ENCODE results near the gene RNF169. TPM values are rescaled to one million over a fixed set of nuclear protein-coding genes. Genes with fewer than 3 reads are reported as not detected.

RNF169 gene
- polyA plus RNA-seq, 1 donor: 15.5 TPM

DNA sequence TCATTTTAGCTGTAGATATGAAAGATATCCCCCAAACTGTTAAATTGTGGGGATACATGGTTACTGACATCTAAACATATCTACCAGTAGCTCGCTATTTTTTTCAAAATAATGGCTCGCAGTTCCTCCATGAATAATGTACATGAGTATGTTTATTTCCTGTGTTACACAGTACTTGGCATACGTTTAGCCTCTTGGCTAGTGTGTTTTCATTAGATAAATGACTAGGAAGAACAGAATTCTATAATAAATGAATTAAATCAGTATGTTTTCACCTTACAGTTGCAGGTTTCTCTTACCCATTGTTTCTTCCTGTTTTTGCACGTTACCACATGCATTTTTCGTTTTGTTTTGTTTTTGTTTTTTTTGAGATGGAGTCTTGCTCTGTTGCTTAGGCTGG, 21.8 kb downstream of the RNF169 start:
- DNase-seq: no peak

DNA sequence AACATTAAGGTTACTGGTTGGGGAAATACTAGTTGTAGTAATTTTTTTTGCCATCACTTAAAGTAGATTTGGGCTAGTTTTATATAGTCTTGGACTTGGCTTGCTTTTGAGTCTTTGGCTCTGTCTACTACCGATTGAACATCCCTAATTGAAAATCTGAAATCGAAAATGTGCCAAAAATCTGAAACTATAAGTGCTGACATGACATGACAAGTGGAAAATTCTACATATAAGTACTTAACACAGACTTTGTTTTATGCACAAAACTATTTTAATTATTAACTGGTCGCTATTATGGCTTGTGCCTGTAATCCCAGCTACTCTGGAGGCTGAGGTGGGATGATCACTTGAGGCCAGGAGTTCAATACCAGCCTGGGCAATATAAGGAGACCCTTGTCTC, 22.5 kb downstream of the RNF169 start:
- DNase-seq: no peak

DNA sequence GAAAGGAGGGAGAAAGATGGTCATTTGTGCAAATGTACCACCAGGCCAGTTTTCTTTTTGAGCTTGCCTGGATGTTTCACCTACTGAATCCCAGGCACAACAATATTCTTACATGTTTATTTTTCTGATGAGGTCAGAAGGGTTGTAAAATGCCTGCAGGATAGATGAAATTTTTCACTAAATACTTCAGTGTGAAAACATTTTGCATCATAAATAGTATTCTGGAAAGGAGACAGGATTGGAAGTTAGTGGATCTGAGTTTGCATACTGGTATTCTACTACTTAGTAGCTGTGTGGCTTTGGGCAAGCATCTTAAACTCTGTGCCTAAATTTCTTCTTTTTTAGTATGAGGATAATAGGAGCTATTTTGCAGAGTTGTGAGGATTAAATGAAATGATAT, 24.8 kb downstream of the RNF169 start:
- DNase-seq: no peak

DNA sequence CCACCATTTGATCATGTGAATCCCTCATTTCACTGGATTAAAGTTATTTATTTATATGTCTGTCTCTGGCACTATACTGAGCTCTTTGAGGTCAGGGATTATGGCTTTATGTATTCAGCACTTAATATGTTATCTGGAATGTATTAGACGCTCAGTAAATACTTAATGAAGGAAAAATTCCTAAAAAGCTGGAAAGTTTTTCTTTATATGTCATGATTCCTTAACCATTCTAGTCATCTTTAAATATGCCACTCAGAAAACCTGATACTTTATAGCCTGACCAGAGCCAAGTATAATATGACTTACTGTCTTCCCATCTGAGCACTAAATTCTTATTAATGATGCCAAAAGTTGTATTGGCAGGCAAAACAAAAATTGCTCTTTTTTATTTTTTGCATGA, 27.1 kb downstream of the RNF169 start:
- no peak for DNase-seq

DNA sequence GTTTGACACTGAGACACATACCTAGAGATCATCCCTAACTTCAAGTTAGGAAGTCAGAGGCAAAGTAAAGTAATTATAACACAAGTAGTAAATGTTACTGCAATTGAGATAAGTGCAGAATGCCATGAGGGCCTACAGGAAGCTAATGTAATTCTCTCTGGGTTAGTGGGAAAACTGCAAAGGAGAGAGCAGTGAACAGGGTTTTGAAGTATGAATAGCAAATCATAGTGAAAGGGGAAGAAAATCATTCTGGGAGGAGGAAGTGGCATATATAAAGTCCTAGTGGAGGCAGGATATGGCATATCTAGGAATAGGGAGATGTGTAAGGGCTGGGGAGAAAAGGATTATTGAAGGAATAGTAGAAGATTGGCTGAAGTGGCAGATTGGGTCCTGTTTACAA, 27.9 kb downstream of the RNF169 start:
- DNase-seq: no peak

DNA sequence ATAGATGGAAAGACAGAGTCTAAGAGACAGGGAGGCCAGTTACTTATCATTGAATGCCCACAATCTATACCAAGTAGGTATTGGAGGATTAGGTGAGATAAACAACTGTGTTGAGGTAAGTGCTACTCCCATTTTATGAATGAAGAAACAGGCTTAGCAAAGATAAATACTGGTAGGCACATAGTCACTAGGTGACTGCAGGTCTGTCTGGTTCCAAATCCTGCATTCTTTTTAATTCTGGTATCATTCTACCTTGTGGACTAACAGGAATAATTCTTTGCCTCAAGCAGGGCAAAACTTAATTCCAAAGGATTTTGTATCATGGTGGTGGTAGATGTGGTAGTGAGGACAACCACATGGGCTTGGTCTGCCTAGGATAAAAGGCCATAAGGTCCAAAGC, 28.4 kb downstream of the RNF169 start:
- no peak for DNase-seq

DNA sequence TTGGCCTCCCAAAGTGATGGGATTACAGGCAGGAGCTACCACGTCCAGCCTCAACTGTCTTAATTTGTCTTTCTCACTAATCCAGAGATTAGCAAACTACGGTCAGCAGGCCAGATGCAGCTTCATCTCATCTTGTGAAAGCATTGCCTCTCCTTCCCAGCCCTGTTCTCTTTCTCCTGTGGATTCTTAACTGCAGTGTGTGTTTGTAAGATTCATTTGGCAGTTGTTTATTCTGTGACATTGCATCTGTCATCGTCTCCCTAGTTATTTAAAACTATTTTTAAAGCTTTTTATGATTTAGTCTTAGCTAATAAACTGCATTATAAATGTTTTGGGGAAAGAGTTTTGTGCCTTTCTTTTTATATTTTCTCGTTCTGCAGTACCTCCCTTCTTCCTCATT, 29.2 kb downstream of the RNF169 start:
- DNase-seq: no peak

DNA sequence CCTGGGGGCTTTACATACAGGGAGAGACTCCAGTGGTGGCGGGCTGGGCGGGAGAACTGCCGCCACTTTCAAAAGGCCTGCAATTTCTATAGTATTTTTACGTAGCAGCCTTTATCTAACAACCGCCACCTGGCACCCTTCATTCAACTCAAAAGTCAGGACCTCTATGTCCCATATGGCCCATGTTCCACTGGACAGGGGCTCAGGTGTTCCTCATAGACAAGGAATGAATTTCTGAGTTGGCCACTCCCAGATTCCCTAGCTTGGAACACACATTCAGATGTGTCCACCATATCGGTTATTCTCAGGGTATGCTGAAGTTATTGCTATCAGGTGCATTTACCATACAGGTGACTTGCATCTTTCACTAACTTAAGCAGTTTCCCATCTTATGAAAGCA, 29.9 kb downstream of the RNF169 start:
- DNase-seq: no peak

DNA sequence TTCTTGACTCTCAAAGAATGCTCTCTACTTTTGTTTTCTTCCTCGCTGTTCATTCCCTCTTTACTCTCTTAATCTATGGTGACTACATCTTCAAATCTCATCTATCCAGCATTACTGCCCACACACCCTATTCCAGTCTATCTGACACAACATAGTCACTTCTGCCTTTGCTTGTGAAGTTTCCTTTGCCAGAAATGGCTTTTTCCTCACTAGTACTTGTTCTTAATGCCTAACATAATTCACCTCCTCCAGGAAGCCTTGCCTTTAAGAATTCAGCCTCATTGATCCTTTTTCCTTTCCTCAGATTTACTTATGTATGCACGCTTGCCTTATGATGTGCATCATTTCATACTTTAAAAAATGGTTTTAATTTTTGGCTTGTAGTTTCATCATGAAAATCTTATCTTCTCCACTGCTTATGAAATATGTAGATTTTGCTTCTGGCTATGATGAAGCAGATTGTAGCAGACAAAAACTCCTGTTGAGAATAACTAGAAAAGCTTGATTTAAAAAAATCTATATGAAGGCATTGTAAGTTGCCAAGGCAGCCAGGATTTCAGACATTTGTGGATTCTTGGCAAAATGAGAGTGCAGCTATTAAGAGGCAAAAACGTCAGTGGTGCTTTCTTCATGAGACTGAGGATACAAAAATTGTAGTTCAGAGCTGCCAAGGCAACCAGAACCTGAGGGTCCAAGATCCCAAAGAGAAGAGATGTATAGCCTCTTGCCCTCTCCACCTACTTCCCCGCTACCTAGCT, 31.8 kb downstream of the RNF169 start:
- no peak for DNase-seq

DNA sequence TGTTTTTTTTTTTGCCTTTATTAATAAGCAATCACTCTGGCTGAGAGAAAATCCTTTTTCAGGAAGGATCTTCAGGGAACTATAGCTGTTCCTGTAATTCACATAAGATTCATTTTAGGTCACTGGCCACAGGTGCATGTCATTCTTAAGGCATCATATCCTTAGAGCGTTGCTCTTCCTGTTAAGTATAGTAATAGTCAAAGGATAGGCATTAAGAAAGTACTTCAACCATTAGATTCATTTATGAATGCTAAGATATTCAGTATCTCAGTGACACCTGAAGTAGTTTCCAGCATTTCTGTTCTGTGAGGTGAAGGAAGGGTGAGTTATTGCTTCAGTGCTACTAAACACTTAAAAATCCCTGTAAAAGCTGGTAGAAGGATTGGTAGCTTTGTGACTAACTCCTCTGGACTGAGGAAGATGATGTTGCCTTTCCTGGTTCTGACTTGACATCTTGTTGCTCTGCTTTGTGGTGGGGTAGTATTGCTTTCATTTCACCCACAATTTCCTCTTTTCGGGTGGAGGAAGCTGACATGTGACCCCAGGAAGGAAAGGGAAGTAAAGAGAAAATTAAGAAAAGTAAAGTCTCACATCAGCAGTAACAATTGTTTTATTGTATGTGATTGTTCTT, 34.7 kb downstream of the RNF169 start:
- peak; percentile 8 for DNase-seq

DNA sequence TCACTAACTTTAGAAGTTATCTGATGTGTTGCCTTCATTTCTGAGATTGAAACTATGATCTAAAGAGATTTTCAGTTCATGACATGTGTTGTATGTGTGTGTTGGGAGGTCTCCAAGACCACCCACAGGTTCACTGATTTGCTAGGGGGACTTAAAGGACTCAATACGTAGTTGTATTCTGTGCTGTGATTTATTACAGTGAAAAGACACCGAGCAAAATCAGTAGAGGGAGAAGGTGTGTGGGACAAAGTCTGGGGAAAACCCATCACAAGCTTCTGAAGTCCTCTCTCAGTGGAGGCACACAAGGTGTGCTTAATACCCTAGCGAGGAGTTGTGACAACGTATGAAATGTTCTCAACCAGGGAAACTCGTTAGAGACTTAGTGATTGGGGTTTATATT, 35.6 kb downstream of the RNF169 start:
- DNase-seq: no peak

DNA sequence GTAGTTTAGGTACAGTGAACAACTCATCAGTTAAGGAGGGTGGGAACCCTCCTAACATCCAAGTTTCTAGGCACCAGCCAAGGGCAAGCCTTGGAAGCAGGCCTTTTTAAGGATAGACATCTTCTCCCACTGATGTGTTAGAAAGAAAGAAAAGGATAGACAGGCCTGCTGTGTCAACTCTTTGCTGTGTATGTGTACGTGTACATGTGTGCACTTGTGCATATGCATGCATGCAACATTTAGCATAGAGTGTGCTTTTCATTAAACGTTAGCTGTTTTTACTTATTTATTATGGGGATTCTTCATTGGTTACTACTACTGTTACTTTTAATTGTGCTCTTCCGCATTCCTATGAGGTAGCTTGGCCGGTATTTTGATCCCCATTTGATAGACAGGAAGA, 36.1 kb downstream of the RNF169 start:
- no peak for DNase-seq

DNA sequence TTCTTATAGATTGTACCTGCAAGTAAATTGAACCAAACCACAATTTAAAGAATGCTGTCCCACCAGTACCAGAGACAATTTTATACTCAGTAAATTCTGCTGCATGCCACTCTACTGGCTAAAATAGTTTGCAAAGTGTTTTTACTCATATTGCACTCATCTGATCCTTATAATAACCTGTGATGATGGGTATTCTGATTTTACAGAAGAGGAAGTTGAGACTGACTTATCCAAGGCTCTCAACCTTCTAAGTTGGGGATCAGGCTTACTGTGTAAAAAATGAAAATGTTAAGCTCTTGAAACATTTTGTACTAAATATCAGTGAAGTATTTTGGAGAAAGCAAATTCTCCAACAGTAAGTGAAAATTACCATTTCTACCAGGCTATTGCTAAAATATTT, 37.9 kb downstream of the RNF169 start:
- DNase-seq: no peak

DNA sequence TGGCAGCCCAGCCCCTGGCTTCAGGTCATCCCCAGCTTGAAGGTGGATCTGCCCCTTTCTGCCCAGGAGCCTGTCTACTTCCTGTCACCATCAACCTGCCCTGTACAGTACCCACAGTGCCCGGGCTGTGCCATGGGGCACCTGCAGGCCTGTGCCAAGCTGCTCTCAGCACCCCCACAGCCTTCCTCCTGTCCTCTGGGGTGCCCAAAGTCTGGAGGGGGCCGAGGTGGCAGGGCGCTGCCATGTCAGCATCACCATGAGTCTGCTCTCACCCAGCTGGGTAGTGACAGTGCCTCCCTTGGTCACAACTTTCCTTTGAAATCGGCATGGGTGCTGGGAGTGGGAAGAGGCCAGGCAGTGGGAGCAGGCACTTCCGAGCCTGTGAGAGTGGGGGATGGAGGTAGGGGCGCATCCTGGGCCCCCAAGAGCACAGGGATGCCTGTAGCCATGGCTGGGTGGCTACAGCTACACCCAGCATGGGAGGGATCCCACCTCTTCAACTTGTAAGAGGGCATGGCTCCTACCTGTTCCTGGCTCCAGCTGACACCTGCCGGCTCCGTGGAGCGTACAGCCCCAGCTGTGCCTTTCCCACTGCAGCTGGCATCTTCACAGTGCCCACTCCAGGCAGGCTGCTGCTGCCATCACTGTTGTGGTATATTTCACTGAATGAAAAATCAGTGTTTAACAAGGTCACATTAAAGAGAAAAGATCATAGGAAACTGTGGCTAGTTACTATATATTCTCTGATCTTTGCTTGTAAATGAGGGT, 42.9 kb downstream of the RNF169 start:
- DNase-seq: no peak

DNA sequence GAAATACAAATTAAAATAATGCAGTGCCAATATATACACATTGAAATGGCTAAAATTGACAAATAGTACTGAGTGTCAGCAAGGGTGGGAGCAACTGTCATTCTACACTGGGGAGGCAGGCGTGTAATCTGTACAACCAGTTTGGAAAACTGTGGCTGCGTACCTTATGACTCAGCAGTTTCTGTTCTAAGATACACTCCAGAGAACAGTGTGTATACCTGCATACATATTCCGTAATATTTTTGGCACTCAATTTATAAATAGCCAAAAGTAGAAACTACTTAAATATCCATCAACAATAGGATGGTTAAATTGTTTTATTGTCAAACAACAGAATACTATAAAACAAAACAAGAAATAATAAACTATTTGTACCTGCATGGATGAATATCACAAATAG, 57.6 kb downstream of the RNF169 start:
- no peak for DNase-seq

DNA sequence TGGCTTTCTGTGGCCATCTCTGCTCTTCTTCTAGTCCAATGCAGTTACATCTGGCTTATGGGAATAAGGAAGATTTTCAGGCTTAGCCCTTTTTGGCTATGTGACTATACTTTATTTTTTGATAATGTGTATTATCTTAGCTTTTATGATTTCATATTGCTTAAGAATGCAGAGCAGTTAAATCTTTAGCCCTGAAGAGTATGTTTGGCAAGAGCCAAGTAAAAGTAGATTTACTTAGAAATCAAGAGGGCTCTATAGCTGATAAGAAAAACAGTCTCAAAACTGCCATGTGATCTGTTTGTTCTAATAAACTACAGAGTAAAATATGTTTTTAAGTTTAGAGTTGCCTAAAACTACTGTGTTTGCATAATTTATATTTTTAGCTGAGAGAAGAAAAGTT, 61.2 kb downstream of the RNF169 start:
- DNase-seq: no peak

DNA sequence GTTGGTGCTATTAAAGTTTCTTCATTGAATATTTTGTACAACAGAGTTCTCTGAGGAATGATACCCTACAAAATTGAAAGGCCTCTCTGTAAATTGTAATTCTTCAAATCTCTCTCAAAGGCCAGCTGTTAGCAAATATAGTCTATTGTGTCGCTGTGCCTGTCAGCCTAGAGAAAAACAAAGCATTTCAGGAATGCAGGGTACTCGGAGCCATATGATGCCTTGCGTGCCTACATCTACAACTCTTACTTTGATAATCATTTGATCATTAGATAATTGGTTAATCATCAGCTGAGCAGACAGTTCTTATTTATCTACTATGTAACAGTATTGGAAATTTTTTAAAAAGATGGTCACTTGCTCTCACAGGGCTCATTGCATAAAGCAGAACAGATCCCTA, 67.3 kb downstream of the RNF169 start:
- no peak for DNase-seq

DNA sequence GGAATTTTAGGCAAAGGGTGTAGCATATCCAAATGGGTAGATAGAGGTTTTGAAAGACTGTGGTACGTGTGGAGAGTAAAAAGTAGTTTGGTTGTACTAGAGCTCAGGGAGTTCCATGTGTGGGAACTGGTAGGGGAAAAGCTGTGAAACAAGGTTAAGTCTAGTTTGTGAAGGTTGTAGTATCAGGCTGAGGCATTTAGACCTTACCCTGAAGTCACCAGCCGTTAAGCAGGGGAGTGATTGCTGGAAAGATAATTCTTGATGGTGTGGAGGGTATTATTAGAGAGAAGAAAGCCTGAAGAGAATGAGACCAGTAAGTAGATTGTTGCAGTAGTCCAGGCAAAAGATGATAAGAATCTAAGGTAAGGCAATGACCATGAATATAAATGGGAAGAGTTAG, 68.0 kb downstream of the RNF169 start:
- DNase-seq: no peak

DNA sequence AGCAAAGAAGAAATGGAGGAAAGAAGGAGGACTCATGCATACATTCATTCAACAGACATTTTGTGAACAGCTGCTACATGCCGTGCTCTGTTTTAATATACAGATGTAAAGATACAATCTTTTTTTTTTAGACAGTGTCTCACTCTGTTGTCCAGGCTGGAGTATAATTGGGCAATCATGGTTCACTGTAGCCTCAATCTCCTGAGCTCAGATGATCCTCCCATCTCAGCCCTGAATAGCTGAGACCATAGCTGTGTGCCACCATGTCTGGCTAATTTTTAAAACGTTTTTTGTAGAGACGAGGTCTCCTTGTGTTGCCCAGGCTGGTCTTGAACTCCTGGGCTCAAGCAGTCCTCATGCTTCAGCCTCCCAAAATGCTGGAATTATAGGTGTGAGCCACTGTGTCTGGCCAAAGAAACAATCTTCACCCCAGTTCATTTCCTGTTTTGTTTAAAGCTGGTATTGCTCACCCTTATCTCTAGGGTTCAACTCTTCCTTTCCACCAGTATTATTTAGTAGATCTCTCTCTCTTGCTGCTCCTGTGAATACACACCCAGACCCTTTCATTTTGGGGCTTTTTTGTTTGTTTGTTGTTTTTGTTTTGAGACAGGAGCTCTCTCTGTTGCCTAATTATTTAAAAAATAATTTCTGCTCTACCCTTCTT, 69.8 kb downstream of the RNF169 start:
- no peak for DNase-seq

DNA sequence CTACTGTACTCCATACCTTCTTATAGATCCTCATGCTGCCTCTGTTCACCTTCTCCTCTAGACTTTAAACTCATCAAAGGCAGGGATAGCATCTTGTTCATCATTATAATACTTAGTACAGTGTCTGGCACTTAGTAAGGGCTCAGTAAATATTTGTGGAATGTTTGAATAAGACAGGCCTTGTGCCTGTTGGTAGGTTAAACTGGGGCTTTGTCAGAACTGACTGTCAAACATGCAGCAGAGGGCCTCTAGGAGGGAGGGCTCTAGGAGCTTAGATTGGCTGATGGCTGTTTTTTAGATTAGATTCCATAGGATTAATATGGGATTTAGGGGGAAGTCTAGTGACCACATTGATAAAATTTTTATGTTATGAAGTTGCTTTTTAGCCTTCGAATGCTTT, 70.8 kb downstream of the RNF169 start:
- DNase-seq: no peak

DNA sequence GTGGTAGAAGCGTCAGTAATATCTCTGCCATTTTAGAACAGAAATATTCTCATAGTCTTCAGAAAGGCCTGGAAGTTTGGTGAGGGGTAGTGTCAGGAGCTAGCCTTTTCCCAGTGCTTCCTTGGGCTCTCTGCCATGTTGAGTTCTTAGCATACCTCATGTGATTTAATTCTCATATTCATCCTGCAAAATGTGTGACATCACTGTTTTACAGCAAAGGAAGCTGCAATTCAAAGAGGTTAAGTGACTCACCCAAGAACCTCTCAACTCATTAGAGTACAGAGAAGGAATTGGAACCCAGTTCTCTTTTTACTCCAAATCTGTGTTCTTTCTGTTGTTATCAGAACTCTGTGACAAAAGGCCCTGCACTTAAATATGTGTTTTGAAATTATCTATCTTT, 72.1 kb downstream of the RNF169 start:
- DNase-seq: no peak

DNA sequence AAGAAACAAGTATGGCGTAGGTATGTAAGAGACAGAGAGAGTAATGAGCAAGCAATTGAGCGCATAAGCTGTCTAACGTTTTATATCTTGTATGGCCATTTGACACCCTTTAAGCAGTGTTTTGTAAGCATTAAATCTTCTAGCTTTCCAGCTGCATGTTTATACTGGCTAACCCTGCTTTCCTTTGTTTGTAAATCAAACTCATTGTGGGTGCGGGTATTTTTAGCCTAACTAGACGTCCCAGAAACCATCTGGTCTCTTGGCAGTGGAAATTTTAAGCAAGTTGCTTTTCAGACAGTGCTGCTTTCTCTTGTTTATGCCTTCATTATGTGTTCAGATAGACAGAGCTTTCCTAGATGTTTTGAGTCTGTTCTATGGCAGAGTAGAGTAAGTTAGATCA, 73.5 kb downstream of the RNF169 start:
- DNase-seq: no peak

DNA sequence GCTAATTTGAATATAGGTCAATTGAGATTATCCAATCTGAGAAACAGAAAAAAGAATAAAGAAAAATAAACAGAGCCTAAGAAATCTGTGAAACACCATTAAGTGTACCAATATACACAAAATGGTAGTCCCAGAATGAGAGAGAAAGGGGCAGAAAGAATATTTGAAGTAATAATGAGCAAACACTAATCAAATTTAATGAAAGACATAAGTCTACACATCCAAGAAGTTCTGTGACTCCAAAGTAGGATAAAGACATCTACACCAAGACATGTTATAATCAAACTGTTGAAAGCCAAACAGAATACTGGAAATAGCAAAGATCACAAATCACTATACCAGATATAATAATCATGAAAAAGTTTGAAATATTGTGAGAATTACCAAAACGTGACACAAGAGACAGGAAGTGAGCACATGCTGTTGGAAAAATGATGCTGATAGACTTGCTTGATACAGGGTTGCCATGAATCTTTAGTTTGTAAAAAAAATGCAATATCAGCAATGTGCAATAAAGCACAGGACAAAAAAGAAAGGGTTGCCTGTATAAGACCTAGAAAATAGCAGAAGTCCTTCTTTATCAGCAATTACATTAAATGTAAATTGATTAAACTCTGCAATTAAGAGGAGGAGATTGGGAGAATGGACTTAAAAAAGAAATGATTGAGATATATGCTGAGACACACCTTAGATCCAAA, 75.8 kb downstream of the RNF169 start:
- no peak for DNase-seq
